Measurements from ENCODE around the gene HOXC10.

- TF ChIP-seq CTCF (conservative IDR thresholded peaks at IDR 0.05; ENCODE audit: low read length) (no peak), EZH2phosphoT487 (IDR thresholded peaks at IDR 0.05; ENCODE audit: borderline replicate concordance) (no peak)
Observed at GRCh38 chr12:53995002-53995377, 10.0 kb downstream of the HOXC10 start.

All from Loucy (cell line).